Measurements from ENCODE around the gene SLC34A3.

Gene SLC34A3

GRCh38 chr9:137250329-137251193, 19.9 kb downstream of the SLC34A3 start:
- TF ChIP-seq REST (IDR thresholded peaks at IDR 0.05; ENCODE audit: insufficient read depth in 1 of 2, low read depth in 2 of 2, low read length in 2 of 2) (no peak), SIN3A (IDR thresholded peaks at IDR 0.05; ENCODE audit: borderline replicate concordance, insufficient read depth, low read length) (no peak), POLR2AphosphoS5 (IDR thresholded peaks at IDR 0.05; ENCODE audit: low read depth, low read length) (no peak)

GRCh38 chr9:137251194-137251461, 20.4 kb downstream of the SLC34A3 start, which contains the start of gene STPG3:
STPG3 (plus strand) TSS chr9:137251286; CDS start chr9:137251287, 1 bp downstream.
- TF ChIP-seq POLR2AphosphoS5 (IDR thresholded peaks at IDR 0.05; ENCODE audit: low read depth, low read length) (no peak), SIN3A (IDR thresholded peaks at IDR 0.05; ENCODE audit: borderline replicate concordance, insufficient read depth, low read length) (no peak), FOXP2 (optimal IDR thresholded peaks at IDR 0.05; ENCODE audit: borderline replicate concordance, extremely low read depth, extremely low read length, insufficient read depth) (no peak), TAF1 (IDR thresholded peaks at IDR 0.05; ENCODE audit: borderline replicate concordance, insufficient read depth, low read length) (no peak), REST (IDR thresholded peaks at IDR 0.05; ENCODE audit: insufficient read depth in 1 of 2, low read depth in 2 of 2, low read length in 2 of 2) (no peak)

GRCh38 chr9:137251490-137252268, 21.0 kb downstream of the SLC34A3 start:
- TF ChIP-seq TAF1 (IDR thresholded peaks at IDR 0.05; ENCODE audit: borderline replicate concordance, insufficient read depth, low read length) = no peak
- TF ChIP-seq REST (IDR thresholded peaks at IDR 0.05; ENCODE audit: insufficient read depth in 1 of 2, low read depth in 2 of 2, low read length in 2 of 2) = no peak

- no peak for TF ChIP-seq TAF1 (IDR thresholded peaks at IDR 0.05; ENCODE audit: borderline replicate concordance, insufficient read depth, low read length)
- no peak for TF ChIP-seq SIN3A (IDR thresholded peaks at IDR 0.05; ENCODE audit: borderline replicate concordance, insufficient read depth, low read length)
- TF ChIP-seq POLR2AphosphoS5 (IDR thresholded peaks at IDR 0.05; ENCODE audit: low read depth, low read length) = no peak
- TF ChIP-seq REST (IDR thresholded peaks at IDR 0.05; ENCODE audit: insufficient read depth in 1 of 2, low read depth in 2 of 2, low read length in 2 of 2) = no peak
- TF ChIP-seq FOXP2 (optimal IDR thresholded peaks at IDR 0.05; ENCODE audit: borderline replicate concordance, extremely low read depth, extremely low read length, insufficient read depth) = no peak
These were observed 22.1 kb downstream of the SLC34A3 start for GRCh38 chr9:137252555-137253506.

Measured in PFSK-1 (cell line).